Neural cell (in vitro differentiated cells): ENCODE measurements around the gene OR5H1. TPM values are rescaled to one million over a fixed set of nuclear protein-coding genes. Genes with fewer than 3 reads are reported as not detected.

Experiments
- H2AFZ ChIP-seq: fragments of 200-600, 300-800 bp; sonication (generic), shearing (Covaris generic); 2 replicates; pipeline ENCODE4 v1.6.0; 2014; ENCODE audit warnings: low read depth, mild to moderate bottlenecking, antibody characterized with exemption, low read length, moderate library complexity
- H3F3A ChIP-seq: fragments of 200-600 bp; shearing (Covaris generic); 2 replicates; pipeline ENCODE4 v1.6.1; 2016; ENCODE audit warnings: mild to moderate bottlenecking, moderate library complexity, mixed read lengths, antibody characterized with exemption, low read length; ENCODE audit not compliant: insufficient read depth, poor library complexity, severe bottlenecking
- H3K27ac ChIP-seq: fragments of 200-600, 300-800 bp; sonication (generic), shearing (Covaris generic); 2 replicates; pipeline ENCODE4 v1.5.1; 2014; ENCODE audit warnings: mild to moderate bottlenecking, low read length, moderate library complexity
- H3K27me3 ChIP-seq: fragments of 300-800, 200-600 bp; sonication (generic), shearing (Covaris generic); 2 replicates; pipeline ENCODE4 v1.6.0; 2014; ENCODE audit warnings: mild to moderate bottlenecking, low read depth, low read length, moderate library complexity; ENCODE audit not compliant: insufficient read depth
- H3K36me3 ChIP-seq: fragments of 300-800, 200-600 bp; sonication (generic), shearing (Covaris generic); 2 replicates; pipeline ENCODE4 v1.5.1; 2014; ENCODE audit warnings: mild to moderate bottlenecking, antibody characterized with exemption, low read length, moderate library complexity; ENCODE audit not compliant: insufficient read depth
- H3K4me2 ChIP-seq: fragments of 300-800, 200-600 bp; sonication (generic), shearing (Covaris generic); 2 replicates; pipeline ENCODE4 v1.6.0; 2014; ENCODE audit warnings: mild to moderate bottlenecking, low read length
- H3K4me3 ChIP-seq: fragments of 300-800, 200-600 bp; sonication (generic), shearing (Covaris generic); 2 replicates; pipeline ENCODE4 v1.5.1; 2014; ENCODE audit warnings: mild to moderate bottlenecking, low read length, moderate library complexity
- H3K79me2 ChIP-seq: fragments of 200-600 bp; shearing (Covaris generic); replicated peaks from 2 replicates; pipeline ENCODE4 v1.6.0; 2014; ENCODE audit warnings: mild to moderate bottlenecking, low read length, moderate library complexity; ENCODE audit not compliant: insufficient read depth
- H3K9ac ChIP-seq: fragments of 300-800, 200-600 bp; sonication (generic), shearing (Covaris generic); 2 replicates; pipeline ENCODE4 v1.6.1; 2016; ENCODE audit warnings: mild to moderate bottlenecking, low read length, mixed read lengths
- H3K9me2 ChIP-seq: fragments of 200-600 bp; shearing (Covaris generic); 2 replicates; pipeline ENCODE4 v1.6.1; 2016; ENCODE audit warnings: mild to moderate bottlenecking, low read length, mixed read lengths; ENCODE audit not compliant: insufficient read depth
- H3K9me3 ChIP-seq: fragments of 200-600, 300-800 bp; sonication (generic), shearing (Covaris generic); 2 replicates; pipeline ENCODE4 v1.6.1; 2016; ENCODE audit warnings: mild to moderate bottlenecking, mixed run types, low read length, moderate library complexity, mixed read lengths
- H4K20me1 ChIP-seq: fragments of 200-600 bp; shearing (Covaris generic); 2 replicates; pipeline ENCODE4 v1.6.1; 2016; ENCODE audit warnings: mild to moderate bottlenecking, mixed run types; ENCODE audit not compliant: insufficient read depth
- RAD21 ChIP-seq: fragments of 450-650 bp; conservative IDR thresholded peaks from 2 replicates; pipeline ENCODE4 v1.6.1; 2014; ENCODE audit warnings: antibody characterized with exemption, mild to moderate bottlenecking, moderate library complexity
- REST ChIP-seq: IDR thresholded peaks from 2 replicates; pipeline ENCODE4 v1.6.1; 2012; ENCODE audit warnings: borderline replicate concordance
- SMC3 ChIP-seq: fragments of 450-650 bp; conservative IDR thresholded peaks from 2 replicates; pipeline ENCODE4 v1.6.1; 2014; ENCODE audit warnings: antibody characterized with exemption, mild to moderate bottlenecking, moderate library complexity; ENCODE audit not compliant: poor library complexity
- polyA plus RNA-seq: library from polyadenylated mRNA; depleted of rRNA; stranded (reverse); fragments of >200 nt; gene quantifications from 2 replicates; pipeline ENCODE4 v1.2.3, GENCODE V29; 2014

OR5H1 gene
- polyA plus RNA-seq, 1 donor from 2014 or later, result not detected

DNA sequence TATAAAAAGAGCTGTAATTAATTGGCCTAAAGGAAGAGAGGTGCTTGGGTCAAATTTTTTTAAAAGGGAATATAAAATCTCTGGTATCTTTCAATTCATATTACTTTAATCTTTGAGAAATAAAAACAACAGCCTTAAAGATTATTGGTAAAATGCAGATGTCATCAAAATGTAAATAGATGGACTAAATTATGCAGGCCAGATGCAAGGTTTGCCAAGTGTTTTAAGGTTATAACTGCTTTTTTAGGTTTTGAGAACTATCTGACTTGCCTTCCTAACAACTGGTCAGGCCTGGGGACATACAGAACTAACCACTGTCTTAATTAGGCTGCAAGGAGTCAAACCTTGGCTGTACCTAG, 20.0 kb upstream of the OR5H1 start:
- Histone ChIP-seq H3K9me2 (no peaks in the 10 kb centered on the region), H3K4me3 (no peak overlapping the region), H3F3A (no peaks in the 10 kb centered on the region), H3K79me2 (no peaks in the 10 kb centered on the region), H3K27me3 (no peaks in the 10 kb centered on the region), H3K9me3 (no peaks in the 10 kb centered on the region), H2AFZ (no peak overlapping the region), H3K9ac (no peak overlapping the region), H3K36me3 (no peaks in the 10 kb centered on the region), H4K20me1 (no peaks in the 10 kb centered on the region), H3K4me2 (no peak overlapping the region), H3K27ac (no peak overlapping the region)
- TF ChIP-seq REST, result no peak

GRCh38 chr3:98114264-98114663, 16.3 kb upstream of the OR5H1 start:
- TF ChIP-seq SMC3, result no peak
- no peak overlapping the region for H3K9ac ChIP-seq
- H3K36me3 ChIP-seq, result no peaks in the 10 kb centered on the region
- no peaks in the 10 kb centered on the region for H3K9me3 ChIP-seq
- H3K27me3 ChIP-seq, result no peaks in the 10 kb centered on the region
- H3K9me2 ChIP-seq, result no peaks in the 10 kb centered on the region
- H3K4me3 ChIP-seq, result no peak overlapping the region
- H2AFZ ChIP-seq, result no peak overlapping the region
- no peaks in the 10 kb centered on the region for H3K79me2 ChIP-seq
- H4K20me1 ChIP-seq, result no peaks in the 10 kb centered on the region
- H3K4me2 ChIP-seq, result no peak overlapping the region
- no peak overlapping the region for H3K27ac ChIP-seq
- H3F3A ChIP-seq, result no peaks in the 10 kb centered on the region

DNA sequence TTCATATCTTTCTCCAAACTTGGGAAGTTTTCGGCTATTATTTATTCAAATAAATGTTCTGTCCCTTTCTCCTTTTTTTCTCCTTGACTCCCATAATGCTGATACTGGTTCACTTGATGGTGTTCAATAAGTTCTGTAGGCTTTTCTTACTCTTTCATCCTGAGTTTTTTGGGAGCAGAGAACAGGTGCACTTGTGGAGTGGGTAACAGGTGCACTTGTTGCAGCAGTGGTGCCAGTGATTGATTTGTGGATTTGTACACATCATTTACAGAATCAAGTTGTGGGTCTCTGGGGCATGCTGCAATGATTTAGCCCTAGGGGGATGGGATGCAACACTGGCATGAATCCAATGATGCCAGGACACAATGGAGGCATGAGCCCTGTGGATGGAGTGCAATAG, 14.8 kb upstream of the OR5H1 start:
- no peaks in the 10 kb centered on the region for H4K20me1 ChIP-seq
- TF ChIP-seq RAD21 (no peak), REST (no peak)
- no peaks in the 10 kb centered on the region for H3K9me2 ChIP-seq
- H3K9ac ChIP-seq, result no peak overlapping the region
- H3K4me2 ChIP-seq, result no peak overlapping the region
- no peaks in the 10 kb centered on the region for H3K27me3 ChIP-seq
- H3K9me3 ChIP-seq, result no peaks in the 10 kb centered on the region
- H3K27ac ChIP-seq, result no peak overlapping the region
- H3F3A ChIP-seq, result no peaks in the 10 kb centered on the region
- no peak overlapping the region for H2AFZ ChIP-seq
- no peaks in the 10 kb centered on the region for H3K79me2 ChIP-seq
- H3K36me3 ChIP-seq, result no peaks in the 10 kb centered on the region
- H3K4me3 ChIP-seq, result no peak overlapping the region
